Stimulated activated naive CD8-positive, alpha-beta T cell treated with anti-CD3 and anti-CD28 coated beads, Interleukin-15, Interleukin-2, amounts not matched to agents 100 ng/mL and 50 ng/mL, for 24 hours (primary cell): Measurements from ENCODE around the gene TCHP.

ENCODE experiments used
- H3K27ac Mint-ChIP-seq: one replicate; pipeline ENCODE4 v1.8.0; 2021; ENCODE audit warnings: mild to moderate bottlenecking, mixed read lengths
- H3K27me3 Mint-ChIP-seq: one replicate; pipeline ENCODE4 v1.8.0; 2021; ENCODE audit warnings: mixed read lengths
- H3K36me3 Mint-ChIP-seq: one replicate; pipeline ENCODE4 v1.8.0; 2021; ENCODE audit warnings: low read depth, mixed read lengths
- H3K4me1 Mint-ChIP-seq: one replicate; pipeline ENCODE4 v1.8.0; 2021; ENCODE audit warnings: low read depth, mixed read lengths
- H3K4me3 Mint-ChIP-seq: one replicate; pipeline ENCODE4 v1.8.0; 2021; ENCODE audit warnings: mild to moderate bottlenecking, mixed read lengths
- H3K9me3 Mint-ChIP-seq: one replicate; pipeline ENCODE4 v1.8.0; 2021; ENCODE audit warnings: mixed read lengths

TCHP gene

DNA sequence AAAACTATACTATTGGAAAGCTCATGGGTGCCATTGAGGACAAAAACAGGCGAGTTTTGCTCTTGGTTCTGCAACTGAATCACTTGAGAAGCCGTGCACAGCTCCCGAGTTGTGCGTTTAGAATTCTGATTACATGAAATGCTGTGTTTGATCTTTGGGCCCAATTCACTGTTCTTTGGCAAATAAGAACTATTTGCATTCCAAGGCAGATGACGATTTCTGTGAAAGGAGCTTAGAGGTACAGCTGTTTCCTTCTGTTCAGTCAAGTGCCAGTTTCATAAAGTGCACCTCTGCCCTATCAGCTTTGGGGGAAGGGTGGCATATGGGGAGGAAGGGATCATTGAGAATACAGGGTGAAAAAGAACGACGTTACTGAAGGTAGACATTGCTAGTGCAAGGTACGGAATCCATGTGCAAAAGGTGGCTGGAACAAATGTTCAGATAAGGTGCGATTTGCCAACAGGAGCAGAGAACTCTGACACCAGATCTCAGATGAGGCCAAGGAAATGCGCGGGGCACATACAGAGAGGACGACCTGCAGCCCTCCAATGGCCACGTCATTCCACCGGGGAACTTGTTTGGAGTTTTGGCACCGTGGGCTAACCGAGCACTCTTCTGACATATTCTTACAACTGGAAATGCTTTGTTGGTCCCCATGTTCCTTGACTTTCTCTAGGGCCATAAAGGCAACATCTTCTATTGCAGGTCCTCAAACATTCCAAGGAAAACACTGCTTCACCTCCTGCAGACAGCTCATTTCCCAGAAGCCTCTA lies 30.1 kb downstream of the TCHP start:
- peaks cover 43% of the 10 kb centered on the region for H3K36me3 Mint-ChIP-seq
- H3K9me3 Mint-ChIP-seq: no peaks in the 10 kb centered on the region
- no peaks in the 10 kb centered on the region for H3K4me1 Mint-ChIP-seq
- no peaks in the 10 kb centered on the region for H3K27me3 Mint-ChIP-seq
- H3K4me3 Mint-ChIP-seq: no peak overlapping the region
- H3K27ac Mint-ChIP-seq: no peak overlapping the region

DNA sequence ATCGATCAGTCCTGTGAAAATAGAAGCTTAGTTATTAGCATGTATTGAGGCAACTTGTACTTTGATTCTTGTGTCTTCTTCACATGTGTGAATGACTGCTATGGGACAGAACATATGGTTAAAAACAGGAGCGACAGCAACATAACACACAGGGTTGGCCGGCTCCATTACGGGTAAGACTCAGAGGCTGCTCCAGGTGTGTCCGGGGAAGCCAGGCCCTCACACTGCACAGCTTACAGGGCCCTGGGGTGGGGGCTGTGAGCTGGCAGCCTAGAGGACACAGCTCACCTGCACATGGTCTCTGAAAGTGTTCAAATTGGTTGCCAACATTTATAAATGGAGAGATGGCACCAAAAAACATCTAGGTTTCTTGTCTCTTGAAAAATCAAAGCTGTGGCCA lies 31.1 kb downstream of the TCHP start:
- Mint-ChIP-seq H3K9me3 (no peaks in the 10 kb centered on the region), H3K27me3 (no peaks in the 10 kb centered on the region), H3K27ac (no peak overlapping the region), H3K4me1 (no peaks in the 10 kb centered on the region), H3K36me3 (peaks cover 50% of the 10 kb centered on the region), H3K4me3 (no peak overlapping the region)

DNA sequence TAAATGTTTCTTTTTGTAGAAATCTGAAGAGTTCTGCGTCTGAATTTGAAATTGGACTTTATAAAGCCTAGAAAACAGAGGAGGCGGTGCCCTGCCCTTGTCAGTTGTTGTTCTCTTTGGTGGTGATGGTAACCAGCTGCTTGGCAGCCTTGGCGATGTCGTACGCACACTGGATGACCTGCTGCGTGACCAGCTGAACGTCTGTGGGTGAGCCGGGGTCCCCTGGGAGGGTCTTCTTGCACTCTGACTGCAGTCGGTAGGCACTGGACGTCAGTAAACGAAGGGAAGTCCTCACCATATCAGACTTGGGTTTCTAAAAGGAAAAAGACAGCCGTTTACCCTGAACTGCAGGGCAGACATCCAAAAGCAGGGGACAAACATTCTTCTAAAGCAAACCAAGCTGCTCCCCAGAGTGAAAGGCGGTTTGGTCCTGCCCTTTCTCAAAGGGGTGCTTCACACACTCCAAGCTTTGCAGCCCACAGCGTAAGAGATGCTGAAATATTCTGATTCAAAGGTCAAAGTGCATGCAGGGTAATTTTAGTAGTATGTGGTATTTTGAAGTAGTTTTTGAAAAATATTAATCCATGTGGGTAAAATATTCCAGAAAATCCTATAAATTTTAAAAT lies 32.9 kb downstream of the TCHP start:
- H3K9me3 Mint-ChIP-seq: no peaks in the 10 kb centered on the region
- H3K36me3 Mint-ChIP-seq: peaks cover 56% of the 10 kb centered on the region
- H3K27ac Mint-ChIP-seq: no peak overlapping the region
- H3K4me1 Mint-ChIP-seq: no peaks in the 10 kb centered on the region
- H3K4me3 Mint-ChIP-seq: no peak overlapping the region
- no peaks in the 10 kb centered on the region for H3K27me3 Mint-ChIP-seq

GRCh38 chr12:109934026-109934425 lies 34.0 kb downstream of the TCHP start:
- Mint-ChIP-seq H3K4me3 (no peak overlapping the region), H3K27ac (no peak overlapping the region), H3K27me3 (no peaks in the 10 kb centered on the region), H3K36me3 (peaks cover 64% of the 10 kb centered on the region), H3K4me1 (no peaks in the 10 kb centered on the region), H3K9me3 (no peaks in the 10 kb centered on the region)

GRCh38 chr12:109937371-109937770 lies 37.3 kb downstream of the TCHP start:
- H3K27ac Mint-ChIP-seq: no peak overlapping the region
- H3K27me3 Mint-ChIP-seq: no peaks in the 10 kb centered on the region
- no peaks in the 10 kb centered on the region for H3K4me1 Mint-ChIP-seq
- no peaks in the 10 kb centered on the region for H3K9me3 Mint-ChIP-seq
- peaks cover 60% of the 10 kb centered on the region for H3K36me3 Mint-ChIP-seq
- H3K4me3 Mint-ChIP-seq: no peak overlapping the region

- Mint-ChIP-seq H3K27ac (peak overlapping the region; percentile 1), H3K9me3 (no peaks in the 10 kb centered on the region), H3K36me3 (peaks cover 50% of the 10 kb centered on the region), H3K27me3 (no peaks in the 10 kb centered on the region), H3K4me3 (no peak overlapping the region), H3K4me1 (no peaks in the 10 kb centered on the region)
Measured at GRCh38 chr12:109938947-109939346, 38.9 kb downstream of the TCHP start.

GRCh38 chr12:109939504-109939903 lies 39.4 kb downstream of the TCHP start:
- Mint-ChIP-seq H3K4me1 (no peaks in the 10 kb centered on the region), H3K4me3 (no peak overlapping the region), H3K36me3 (peaks cover 49% of the 10 kb centered on the region), H3K27me3 (no peaks in the 10 kb centered on the region), H3K9me3 (no peaks in the 10 kb centered on the region), H3K27ac (no peak overlapping the region)

DNA sequence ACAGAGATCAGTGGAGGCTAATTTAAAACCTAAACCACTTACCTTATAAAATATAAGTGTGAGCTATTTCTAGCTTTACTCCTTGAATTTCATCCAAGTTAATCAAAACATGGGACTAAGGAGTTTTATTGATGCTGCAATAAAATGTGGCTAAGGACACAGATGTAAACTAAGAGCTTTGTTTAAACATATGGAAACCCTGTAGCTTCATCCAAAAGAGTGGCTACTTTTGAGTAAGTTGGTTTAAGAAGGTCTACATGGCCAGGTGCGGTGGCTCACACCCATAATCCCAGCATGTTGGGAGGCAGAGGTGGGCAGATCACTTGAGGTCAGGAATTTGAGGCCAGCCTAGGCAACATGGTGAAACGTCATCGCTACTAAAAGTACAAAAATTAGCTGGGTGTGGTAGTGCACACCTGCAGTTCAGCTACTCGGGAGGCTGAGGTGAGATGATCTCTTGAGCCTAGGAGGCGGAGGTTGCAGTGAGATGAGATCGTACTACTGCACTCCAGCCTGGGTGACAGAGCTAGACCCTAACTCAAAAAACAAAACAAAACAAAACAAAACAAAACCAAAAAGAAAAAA lies 40.4 kb downstream of the TCHP start:
- Mint-ChIP-seq H3K9me3 (no peaks in the 10 kb centered on the region), H3K27ac (no peak overlapping the region), H3K4me1 (no peaks in the 10 kb centered on the region), H3K36me3 (peaks cover 53% of the 10 kb centered on the region), H3K4me3 (no peak overlapping the region), H3K27me3 (no peaks in the 10 kb centered on the region)

DNA sequence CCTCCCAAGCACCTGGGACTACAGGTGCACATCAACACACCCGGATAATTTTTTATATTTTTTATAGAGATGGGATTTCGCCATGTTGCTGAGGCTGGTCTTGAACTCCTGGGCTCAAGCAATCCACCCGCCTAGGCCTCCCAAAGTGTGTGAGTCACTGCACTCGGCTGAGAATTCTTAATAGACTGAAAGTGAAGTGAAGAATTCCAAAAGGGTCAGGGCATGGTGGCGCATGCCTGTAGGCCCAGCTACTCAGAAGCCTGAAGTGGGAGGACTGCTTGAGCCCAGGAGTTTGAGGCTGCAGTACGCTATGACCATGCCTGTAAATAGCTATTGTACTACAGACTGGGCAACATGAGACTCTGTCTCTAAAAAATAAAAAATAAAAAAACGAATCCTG lies 43.7 kb downstream of the TCHP start:
- peaks cover 57% of the 10 kb centered on the region for H3K36me3 Mint-ChIP-seq
- H3K27me3 Mint-ChIP-seq: no peaks in the 10 kb centered on the region
- H3K4me1 Mint-ChIP-seq: peaks cover 22% of the 10 kb centered on the region
- H3K4me3 Mint-ChIP-seq: no peak overlapping the region
- no peaks in the 10 kb centered on the region for H3K9me3 Mint-ChIP-seq
- H3K27ac Mint-ChIP-seq: no peak overlapping the region

GRCh38 chr12:109944561-109945359 lies 44.7 kb downstream of the TCHP start:
- H3K4me3 Mint-ChIP-seq: no peak overlapping the region
- peak overlapping the region; percentile 15 for H3K27ac Mint-ChIP-seq
- H3K9me3 Mint-ChIP-seq: no peaks in the 10 kb centered on the region
- H3K36me3 Mint-ChIP-seq: peaks cover 58% of the 10 kb centered on the region
- H3K4me1 Mint-ChIP-seq: peaks cover 22% of the 10 kb centered on the region
- H3K27me3 Mint-ChIP-seq: no peaks in the 10 kb centered on the region

DNA sequence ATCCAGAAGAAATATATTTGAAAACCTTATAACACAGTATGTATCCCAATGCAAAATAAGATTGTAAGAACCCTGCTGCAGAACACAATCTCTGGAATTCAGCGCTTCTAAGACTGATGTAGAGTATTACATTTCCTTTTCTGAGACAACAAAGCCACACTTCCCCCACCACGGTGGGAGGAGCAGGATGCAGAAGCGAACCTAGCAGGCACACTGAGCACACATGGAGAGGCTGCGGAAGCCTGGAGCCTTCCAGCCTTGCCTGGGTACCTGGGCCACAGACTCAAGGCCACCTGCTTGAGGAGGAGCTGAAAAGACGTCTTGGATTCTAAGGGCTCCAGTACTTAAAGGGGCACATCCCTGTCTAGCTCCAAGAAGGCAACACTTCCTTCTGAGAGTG lies 46.4 kb downstream of the TCHP start:
- H3K27ac Mint-ChIP-seq: peak overlapping the region; percentile 10
- H3K36me3 Mint-ChIP-seq: peaks cover 70% of the 10 kb centered on the region
- H3K9me3 Mint-ChIP-seq: no peaks in the 10 kb centered on the region
- no peaks in the 10 kb centered on the region for H3K27me3 Mint-ChIP-seq
- peaks cover 22% of the 10 kb centered on the region for H3K4me1 Mint-ChIP-seq
- H3K4me3 Mint-ChIP-seq: no peak overlapping the region

GRCh38 chr12:109946913-109947312 lies 46.8 kb downstream of the TCHP start:
- Mint-ChIP-seq H3K9me3 (no peaks in the 10 kb centered on the region), H3K4me3 (no peak overlapping the region)

GRCh38 chr12:109947521-109947920 lies 47.4 kb downstream of the TCHP start:
- Mint-ChIP-seq H3K27me3 (no peaks in the 10 kb centered on the region), H3K36me3 (peaks cover 80% of the 10 kb centered on the region), H3K9me3 (no peaks in the 10 kb centered on the region), H3K4me3 (no peak overlapping the region), H3K4me1 (peaks cover 27% of the 10 kb centered on the region), H3K27ac (peak overlapping the region; percentile 10)

More at GRCh38 chr12:109946913-109947312, 46.8 kb downstream of the TCHP start:
- Mint-ChIP-seq H3K36me3 (peaks cover 74% of the 10 kb centered on the region), H3K27me3 (no peaks in the 10 kb centered on the region), H3K4me1 (peaks cover 22% of the 10 kb centered on the region), H3K27ac (peak overlapping the region; percentile 10)

GRCh38 chr12:109948368-109948767 lies 48.3 kb downstream of the TCHP start:
- Mint-ChIP-seq H3K4me3 (no peak overlapping the region), H3K27ac (no peak overlapping the region), H3K36me3 (peaks cover 84% of the 10 kb centered on the region)

GRCh38 chr12:109949089-109949488 lies 49.0 kb downstream of the TCHP start:
- Mint-ChIP-seq H3K27me3 (no peaks in the 10 kb centered on the region), H3K27ac (no peak overlapping the region), H3K4me3 (no peak overlapping the region), H3K36me3 (peaks cover 88% of the 10 kb centered on the region), H3K9me3 (no peaks in the 10 kb centered on the region), H3K4me1 (peaks cover 29% of the 10 kb centered on the region)

More at GRCh38 chr12:109948368-109948767, 48.3 kb downstream of the TCHP start:
- H3K4me1 Mint-ChIP-seq: peaks cover 29% of the 10 kb centered on the region
- H3K9me3 Mint-ChIP-seq: no peaks in the 10 kb centered on the region
- H3K27me3 Mint-ChIP-seq: no peaks in the 10 kb centered on the region
